A673 (cell line): Measurements from ENCODE around the gene CPA2. TPM values are rescaled to one million over a fixed set of nuclear protein-coding genes. Genes with fewer than 3 reads are reported as not detected.
A peak's percentile ranks its signal among the peaks of the same experiment; 100 is the strongest.

ENCODE experiments used
- BruUV-seq: library from RNA; stranded (reverse); fragments of 400-500 nt; replicated peaks from 2 replicates; lab custom pipeline; 2021; lab: Mats Ljungman, UMichigan
- CTCF ChIA-PET: fragments of 300-600 bp; sonication (Branson Sonifier 250); formaldehyde crosslinking; loops from one replicate; lab custom pipeline; 2022; ENCODE audit warnings: antibody characterized with exemption; lab: Charles Lee
- POLR2A ChIA-PET: fragments of 300-600 bp; sonication (Branson Sonifier 250); formaldehyde crosslinking; loops from one replicate; lab custom pipeline; 2022; ENCODE audit warnings: antibody characterized with exemption; ENCODE audit not compliant: low non-redundant PET; lab: Charles Lee
- DNase-seq: peaks from one replicate; pipeline ENCODE4 v3.0.0-alpha.2; 2015; ENCODE audit warnings: low spot score
- H3K27ac ChIP-seq: fragments of 200-600 bp; sonication (generic); 2 replicates; pipeline ENCODE4 v1.5.1; 2016; ENCODE audit warnings: mixed run types, low read depth, mild to moderate bottlenecking, mixed read lengths, antibody characterized with exemption, low read length; ENCODE audit not compliant: poor library complexity, severe bottlenecking
- H3K27me3 ChIP-seq: fragments of 200-600 bp; sonication (generic); replicated peaks from 2 replicates; pipeline ENCODE4 v1.6.1; 2017; ENCODE audit warnings: mixed run types, low read depth, mild to moderate bottlenecking, mixed read lengths, antibody characterized with exemption, low read length; ENCODE audit not compliant: insufficient read depth, poor library complexity
- H3K36me3 ChIP-seq: fragments of 200-600 bp; sonication (generic); 2 replicates; pipeline ENCODE4 v1.6.1; 2016; ENCODE audit warnings: mixed run types, mild to moderate bottlenecking, mixed read lengths, antibody characterized with exemption, low read length; ENCODE audit not compliant: insufficient read depth, poor library complexity, severe bottlenecking
- H3K4me1 ChIP-seq: fragments of 200-600 bp; sonication (generic); 2 replicates; pipeline ENCODE4 v1.6.1; 2017; ENCODE audit warnings: mixed run types, mild to moderate bottlenecking, mixed read lengths, antibody characterized with exemption, low read length; ENCODE audit not compliant: insufficient read depth, poor library complexity, severe bottlenecking
- H3K4me3 ChIP-seq: fragments of 200-600 bp; sonication (generic); 2 replicates; pipeline ENCODE4 v1.5.1; 2016; ENCODE audit warnings: low read depth, mixed run types, mild to moderate bottlenecking, mixed read lengths, low read length; ENCODE audit not compliant: poor library complexity, severe bottlenecking
- H3K9me3 ChIP-seq: fragments of 200-600 bp; sonication (generic); 2 replicates; pipeline ENCODE4 v1.6.1; 2016; ENCODE audit warnings: mixed run types, low read depth, mild to moderate bottlenecking, mixed read lengths, antibody characterized with exemption, low read length; ENCODE audit not compliant: poor library complexity, severe bottlenecking
- CTCF ChIP-seq: fragments of 300-800, 200-600 bp; sonication (generic); conservative IDR thresholded peaks from 2 replicates; pipeline ENCODE4 v1.5.1; 2017; ENCODE audit warnings: low read depth, mild to moderate bottlenecking, antibody characterized with exemption, low read length, moderate library complexity, mixed read lengths
- EZH2 ChIP-seq: fragments of 200-600 bp; sonication (generic); IDR thresholded peaks from 2 replicates; pipeline ENCODE4 v1.6.1; 2017; ENCODE audit warnings: borderline replicate concordance, low read depth, mild to moderate bottlenecking, mixed read lengths, antibody characterized with exemption, low read length; ENCODE audit not compliant: poor library complexity, severe bottlenecking
- intact Hi-C: fragments of 100-400 bp; cut with micrococcal nuclease; formaldehyde crosslinking; loops from one replicate; pipeline ENCODE4 v1.10.0; 2022; ENCODE audit not compliant: unreplicated experiment
- total RNA-seq: library from RNA; stranded (reverse); gene quantifications from 2 replicates; pipeline ENCODE4 v1.2.3, GENCODE V29; 2021

CPA2 gene
- total RNA-seq, 1 experiment from 2014 or later = 0.43 TPM

DNA sequence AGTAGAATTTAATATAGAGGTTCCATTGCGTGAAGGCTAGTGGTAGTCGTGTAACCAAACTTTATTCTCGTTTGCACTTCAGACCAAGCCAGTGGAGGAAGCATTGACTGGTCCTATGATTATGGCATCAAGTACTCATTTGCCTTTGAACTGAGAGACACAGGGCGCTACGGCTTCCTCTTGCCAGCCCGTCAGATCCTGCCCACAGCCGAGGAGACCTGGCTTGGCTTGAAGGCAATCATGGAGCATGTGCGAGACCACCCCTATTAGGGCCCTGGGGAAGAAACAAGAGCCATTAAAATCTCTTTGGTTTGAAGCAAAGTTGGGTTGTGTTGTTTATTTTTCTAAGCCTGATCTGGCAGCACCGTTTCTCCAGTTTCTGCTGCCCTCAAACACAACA is 22.8 kb downstream of the CPA2 start:
- no TSS peak for BruUV-seq
- H3K27me3 ChIP-seq = no peaks in the 10 kb centered on the region

GRCh38 chr7:130290745-130291144 is 24.1 kb downstream of the CPA2 start:
- TF ChIP-seq CTCF = no peak
- no peak for TF ChIP-seq EZH2
- POLR2A ChIA-PET = no interaction called here
- H3K27me3 ChIP-seq = no peaks in the 10 kb centered on the region
- intact Hi-C loops = no loop called here
- H3K36me3 ChIP-seq = no peaks in the 10 kb centered on the region
- H3K27ac ChIP-seq = no peak overlapping the region
- no peaks in the 10 kb centered on the region for H3K9me3 ChIP-seq
- no TSS peak for BruUV-seq
- CTCF ChIA-PET = no interaction called here
- no peak overlapping the region for H3K4me3 ChIP-seq
- H3K4me1 ChIP-seq = no peaks in the 10 kb centered on the region
- no peak for DNase-seq

More for the DNA sequence above, 22.8 kb downstream of the CPA2 start:
- no peak for TF ChIP-seq CTCF
- no peak for TF ChIP-seq EZH2
- Histone ChIP-seq H3K4me3 (no peak overlapping the region), H3K4me1 (no peaks in the 10 kb centered on the region), H3K9me3 (no peaks in the 10 kb centered on the region), H3K36me3 (no peaks in the 10 kb centered on the region), H3K27ac (no peak overlapping the region)
- ChIA-PET CTCF (no interaction called here), POLR2A (no interaction called here)
- no peak for DNase-seq
- intact Hi-C loops = no loop called here

GRCh38 chr7:130292682-130293257 is 26.1 kb downstream of the CPA2 start, which contains the start of gene CPA4:
Gene CPA4 (plus strand): TSS chr7:130293161. CDS start chr7:130293181, 20 bp downstream.
- no peak within 1 kb of the TSS for H3K27ac ChIP-seq
- ChIA-PET POLR2A (interaction anchor here (0.7 kb wide), 1 partner anchor 283 kb away, joined by 3 read pairs; no protein-coding TSS in a partner anchor), CTCF (no interaction called here)
- intact Hi-C loops = no loop called here
- H3K27me3 ChIP-seq = no peaks in the 10 kb centered on the region
- H3K4me3 ChIP-seq = no peak within 1 kb of the TSS
- no TSS peak for BruUV-seq
- no peaks in the 10 kb centered on the region for H3K36me3 ChIP-seq
- H3K9me3 ChIP-seq = no peaks in the 10 kb centered on the region
- no peaks in the 10 kb centered on the region for H3K4me1 ChIP-seq
- TF ChIP-seq EZH2 (no peak), CTCF (no peak)
- DNase-seq = peak; percentile 21
